ENCODE measurements around the gene C1QB.

Gene C1QB

DNA sequence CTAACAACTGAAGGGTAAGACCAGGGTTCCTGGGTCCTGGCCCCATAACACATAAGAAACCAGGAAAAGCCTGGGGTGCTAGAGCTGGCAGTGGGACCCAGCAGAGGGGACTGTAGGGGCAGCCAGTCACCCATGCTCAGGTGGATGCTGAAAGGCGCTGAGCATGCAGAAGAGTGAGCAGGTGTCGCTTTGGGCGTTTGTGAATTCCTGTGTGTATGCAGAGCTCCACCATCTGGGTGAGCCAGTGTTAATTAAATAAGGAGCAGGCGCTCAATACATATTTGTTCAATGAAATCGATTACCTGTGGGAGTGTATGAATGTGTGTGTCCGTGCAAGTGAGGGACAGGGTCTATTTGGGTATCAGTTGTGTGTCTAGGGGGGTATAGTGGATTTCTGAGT is 16.1 kb upstream of the C1QB start:
- no peaks in the 10 kb centered on the region for H3K27me3 ChIP-seq (ENCODE audit: control insufficient read depth, insufficient read depth, low read length)

DNA sequence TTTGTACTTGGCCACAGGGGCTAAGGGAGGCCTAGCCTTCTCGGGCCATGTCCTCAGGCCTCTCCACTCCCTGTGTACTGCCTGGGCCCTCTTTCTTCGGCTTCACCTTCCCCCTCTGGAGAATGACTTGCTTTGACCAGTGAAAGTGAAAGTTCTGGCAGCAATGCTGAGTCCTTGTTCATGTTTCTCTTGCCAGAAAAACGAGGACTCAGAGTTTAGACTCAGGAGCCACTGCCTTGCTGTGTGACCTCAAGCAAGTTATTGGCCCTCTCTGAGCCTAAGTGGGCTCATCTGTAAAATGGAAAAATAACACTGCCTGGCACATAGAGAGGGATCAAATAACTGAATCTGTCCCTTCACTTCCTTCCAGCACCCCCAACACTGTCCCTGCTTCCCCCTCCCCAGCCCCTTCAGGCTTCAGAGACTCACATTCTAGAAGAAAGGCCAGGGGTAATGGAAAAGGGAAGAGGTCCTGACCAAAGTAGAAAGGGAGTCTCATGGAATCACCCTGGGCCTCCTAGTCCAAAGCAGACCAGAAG is 15.1 kb upstream of the C1QB start:
- no peaks in the 10 kb centered on the region for H3K9me3 ChIP-seq (ENCODE audit: control insufficient read depth, insufficient read depth, low read length)
- H3K9ac ChIP-seq (ENCODE audit: low read depth, low read length), result no peak overlapping the region
- peaks cover 6% of the 10 kb centered on the region for H3K4me1 ChIP-seq (ENCODE audit: control insufficient read depth, insufficient read depth, low read length)
- no peaks in the 10 kb centered on the region for H3K27me3 ChIP-seq (ENCODE audit: control insufficient read depth, insufficient read depth, low read length)
- no peak overlapping the region for H3K4me3 ChIP-seq (ENCODE audit: low read depth, low read length)
- H3K36me3 ChIP-seq (ENCODE audit: control insufficient read depth, insufficient read depth, low read length), result no peaks in the 10 kb centered on the region

More for the DNA sequence above, 16.1 kb upstream of the C1QB start:
- no peaks in the 10 kb centered on the region for H3K36me3 ChIP-seq (ENCODE audit: control insufficient read depth, insufficient read depth, low read length)
- H3K9me3 ChIP-seq (ENCODE audit: control insufficient read depth, insufficient read depth, low read length), result no peaks in the 10 kb centered on the region
- no peak overlapping the region for H3K9ac ChIP-seq (ENCODE audit: low read depth, low read length)
- peaks cover 6% of the 10 kb centered on the region for H3K4me1 ChIP-seq (ENCODE audit: control insufficient read depth, insufficient read depth, low read length)
- no peak overlapping the region for H3K4me3 ChIP-seq (ENCODE audit: low read depth, low read length)

DNA sequence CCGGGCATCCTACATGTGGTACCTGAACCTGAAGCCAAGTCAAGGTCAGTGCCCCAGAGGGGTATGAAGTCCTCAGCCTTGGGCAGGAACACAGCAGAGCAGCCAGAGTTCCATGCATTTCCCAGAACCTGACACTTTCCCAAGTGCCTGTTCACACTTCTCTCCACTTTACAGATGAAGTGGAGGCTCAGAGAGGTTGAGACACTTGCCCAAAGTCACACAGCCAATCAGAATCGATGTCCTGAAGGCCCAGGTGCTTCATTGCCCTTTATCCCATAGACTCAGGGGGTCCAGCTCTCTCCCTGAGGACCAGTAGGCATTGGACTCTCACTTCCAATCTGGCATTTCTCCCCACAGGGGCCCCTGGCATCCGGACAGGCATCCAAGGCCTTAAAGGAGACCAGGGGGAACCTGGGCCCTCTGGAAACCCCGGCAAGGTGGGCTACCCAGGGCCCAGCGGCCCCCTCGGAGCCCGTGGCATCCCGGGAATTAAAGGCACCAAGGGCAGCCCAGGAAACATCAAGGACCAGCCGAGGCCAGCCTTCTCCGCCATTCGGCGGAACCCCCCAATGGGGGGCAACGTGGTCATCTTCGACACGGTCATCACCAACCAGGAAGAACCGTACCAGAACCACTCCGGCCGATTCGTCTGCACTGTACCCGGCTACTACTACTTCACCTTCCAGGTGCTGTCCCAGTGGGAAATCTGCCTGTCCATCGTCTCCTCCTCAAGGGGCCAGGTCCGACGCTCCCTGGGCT is 14.4 kb upstream of the C1QB start:
- H3K27me3 ChIP-seq (ENCODE audit: control insufficient read depth, insufficient read depth, low read length), result no peaks in the 10 kb centered on the region
- no peak overlapping the region for H3K9ac ChIP-seq (ENCODE audit: low read depth, low read length)
- H3K36me3 ChIP-seq (ENCODE audit: control insufficient read depth, insufficient read depth, low read length), result no peaks in the 10 kb centered on the region
- H3K4me1 ChIP-seq (ENCODE audit: control insufficient read depth, insufficient read depth, low read length), result peaks cover 6% of the 10 kb centered on the region
- no peak overlapping the region for H3K4me3 ChIP-seq (ENCODE audit: low read depth, low read length)
- H3K9me3 ChIP-seq (ENCODE audit: control insufficient read depth, insufficient read depth, low read length), result no peaks in the 10 kb centered on the region

DNA sequence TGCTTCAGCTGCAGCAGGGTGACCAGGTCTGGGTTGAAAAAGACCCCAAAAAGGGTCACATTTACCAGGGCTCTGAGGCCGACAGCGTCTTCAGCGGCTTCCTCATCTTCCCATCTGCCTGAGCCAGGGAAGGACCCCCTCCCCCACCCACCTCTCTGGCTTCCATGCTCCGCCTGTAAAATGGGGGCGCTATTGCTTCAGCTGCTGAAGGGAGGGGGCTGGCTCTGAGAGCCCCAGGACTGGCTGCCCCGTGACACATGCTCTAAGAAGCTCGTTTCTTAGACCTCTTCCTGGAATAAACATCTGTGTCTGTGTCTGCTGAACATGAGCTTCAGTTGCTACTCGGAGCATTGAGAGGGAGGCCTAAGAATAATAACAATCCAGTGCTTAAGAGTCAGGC is 13.8 kb upstream of the C1QB start:
- Histone ChIP-seq H3K4me3 (ENCODE audit: low read depth, low read length) (no peak overlapping the region), H3K9ac (ENCODE audit: low read depth, low read length) (no peak overlapping the region), H3K27me3 (ENCODE audit: control insufficient read depth, insufficient read depth, low read length) (no peaks in the 10 kb centered on the region), H3K9me3 (ENCODE audit: control insufficient read depth, insufficient read depth, low read length) (no peaks in the 10 kb centered on the region), H3K36me3 (ENCODE audit: control insufficient read depth, insufficient read depth, low read length) (no peaks in the 10 kb centered on the region), H3K4me1 (ENCODE audit: control insufficient read depth, insufficient read depth, low read length) (peaks cover 6% of the 10 kb centered on the region)

DNA sequence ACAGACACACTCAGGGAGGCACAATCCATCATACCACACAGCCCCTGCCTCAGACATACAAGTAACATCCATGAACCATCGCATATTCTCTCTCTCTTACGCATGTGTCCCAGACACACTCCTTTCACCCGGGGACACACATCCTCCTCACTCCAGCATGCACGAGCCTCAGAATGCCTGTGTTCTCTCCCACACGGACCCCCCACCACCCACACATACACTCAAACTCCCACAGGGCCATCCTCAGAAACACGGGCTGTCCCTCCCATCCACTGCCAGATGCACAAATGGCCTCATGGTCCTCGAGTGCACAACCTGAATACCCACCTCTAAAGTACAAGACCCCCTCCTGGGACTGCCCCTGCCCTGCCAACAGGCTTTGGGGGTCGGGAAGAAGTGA is 11.8 kb upstream of the C1QB start:
- Histone ChIP-seq H3K4me3 (ENCODE audit: low read depth, low read length) (no peak overlapping the region), H3K9ac (ENCODE audit: low read depth, low read length) (no peak overlapping the region), H3K27me3 (ENCODE audit: control insufficient read depth, insufficient read depth, low read length) (no peaks in the 10 kb centered on the region), H3K9me3 (ENCODE audit: control insufficient read depth, insufficient read depth, low read length) (no peaks in the 10 kb centered on the region), H3K4me1 (ENCODE audit: control insufficient read depth, insufficient read depth, low read length) (peaks cover 6% of the 10 kb centered on the region), H3K36me3 (ENCODE audit: control insufficient read depth, insufficient read depth, low read length) (no peaks in the 10 kb centered on the region)

DNA sequence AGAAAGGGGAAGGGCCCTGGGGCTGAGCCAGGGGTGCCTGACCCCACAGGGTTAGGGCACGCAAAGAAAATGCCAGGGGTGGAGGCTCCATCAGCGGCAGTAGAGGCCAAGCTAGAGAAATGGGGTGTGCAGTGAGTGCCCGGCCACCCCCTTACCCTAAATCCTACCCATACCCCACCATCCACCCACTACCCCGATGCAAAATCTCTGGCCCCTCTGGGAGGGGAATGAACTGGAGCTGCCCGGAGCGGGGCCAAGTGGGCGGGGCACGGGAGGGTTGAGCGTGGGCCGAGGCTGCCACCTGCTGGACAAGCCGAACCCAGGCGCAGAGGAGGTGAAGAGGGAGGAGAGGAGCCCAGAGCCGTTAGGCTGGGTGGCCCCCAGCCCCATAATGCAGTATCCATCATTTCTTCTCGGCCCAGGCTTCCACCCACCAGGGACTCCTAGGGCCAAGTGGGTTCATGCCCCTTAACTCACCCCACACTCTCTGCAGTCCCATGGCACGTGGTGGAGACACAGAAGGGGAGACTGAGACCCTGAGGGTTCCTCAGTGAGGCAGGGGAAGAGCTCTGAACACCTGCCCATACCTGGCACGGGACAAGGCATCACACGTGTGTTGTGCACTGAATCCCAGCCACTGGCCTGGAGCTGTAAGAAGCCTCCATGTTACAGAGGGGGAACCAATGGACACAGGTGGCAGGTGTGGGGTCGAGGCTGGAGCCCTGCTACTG is 11.0 kb upstream of the C1QB start:
- no peak overlapping the region for H3K9ac ChIP-seq (ENCODE audit: low read depth, low read length)
- no peaks in the 10 kb centered on the region for H3K27me3 ChIP-seq (ENCODE audit: control insufficient read depth, insufficient read depth, low read length)
- no peaks in the 10 kb centered on the region for H3K9me3 ChIP-seq (ENCODE audit: control insufficient read depth, insufficient read depth, low read length)
- no peaks in the 10 kb centered on the region for H3K36me3 ChIP-seq (ENCODE audit: control insufficient read depth, insufficient read depth, low read length)
- H3K4me1 ChIP-seq (ENCODE audit: control insufficient read depth, insufficient read depth, low read length), result peaks cover 6% of the 10 kb centered on the region
- H3K4me3 ChIP-seq (ENCODE audit: low read depth, low read length), result no peak overlapping the region

DNA sequence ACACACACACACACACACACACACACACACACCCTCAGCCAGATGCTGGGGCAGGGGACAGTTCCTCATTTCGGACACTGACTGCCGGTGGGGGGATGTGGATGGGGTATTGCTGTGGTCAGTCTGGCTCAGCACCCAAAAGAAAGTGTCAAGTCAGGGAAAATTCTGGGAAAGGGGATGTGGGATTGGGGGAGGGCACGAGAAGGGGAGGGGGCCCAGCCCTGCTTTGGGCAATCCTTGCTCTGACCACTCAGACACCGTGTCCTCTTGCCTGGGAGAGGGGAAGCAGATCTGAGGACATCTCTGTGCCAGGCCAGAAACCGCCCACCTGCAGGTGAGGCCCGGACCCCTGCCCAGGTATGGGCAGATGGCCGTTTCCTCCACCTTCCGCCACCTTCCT is 9.7 kb upstream of the C1QB start, which contains the start of gene C1QC:
Gene C1QC (plus strand): TSS at position 253 of the 400 bp plus-strand sequence. CDS start 391 bp downstream, outside the sequence.
- no peaks in the 10 kb centered on the region for H3K27me3 ChIP-seq (ENCODE audit: control insufficient read depth, insufficient read depth, low read length)
- H3K36me3 ChIP-seq (ENCODE audit: control insufficient read depth, insufficient read depth, low read length), result no peaks in the 10 kb centered on the region
- H3K4me1 ChIP-seq (ENCODE audit: control insufficient read depth, insufficient read depth, low read length), result peaks cover 6% of the 10 kb centered on the region
- no peaks in the 10 kb centered on the region for H3K9me3 ChIP-seq (ENCODE audit: control insufficient read depth, insufficient read depth, low read length)
- H3K4me3 ChIP-seq (ENCODE audit: low read depth, low read length), result no peak within 1 kb of the TSS
- H3K9ac ChIP-seq (ENCODE audit: low read depth, low read length), result no peak within 1 kb of the TSS

DNA sequence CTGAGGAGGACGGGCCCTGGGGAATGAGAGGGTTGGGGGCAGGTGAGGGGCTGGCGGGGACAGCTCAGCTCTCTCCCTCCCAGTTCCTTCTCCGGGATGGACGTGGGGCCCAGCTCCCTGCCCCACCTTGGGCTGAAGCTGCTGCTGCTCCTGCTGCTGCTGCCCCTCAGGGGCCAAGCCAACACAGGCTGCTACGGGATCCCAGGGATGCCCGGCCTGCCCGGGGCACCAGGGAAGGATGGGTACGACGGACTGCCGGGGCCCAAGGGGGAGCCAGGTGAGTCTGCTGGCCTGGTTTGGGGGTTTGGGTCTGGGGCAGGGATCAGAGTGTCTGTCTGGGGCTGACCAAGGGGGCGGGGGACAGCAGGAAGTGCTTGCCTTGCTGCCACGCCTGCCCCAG is 9.1 kb upstream of the C1QB start:
- Histone ChIP-seq H3K36me3 (ENCODE audit: control insufficient read depth, insufficient read depth, low read length) (no peaks in the 10 kb centered on the region), H3K9me3 (ENCODE audit: control insufficient read depth, insufficient read depth, low read length) (no peaks in the 10 kb centered on the region)

DNA sequence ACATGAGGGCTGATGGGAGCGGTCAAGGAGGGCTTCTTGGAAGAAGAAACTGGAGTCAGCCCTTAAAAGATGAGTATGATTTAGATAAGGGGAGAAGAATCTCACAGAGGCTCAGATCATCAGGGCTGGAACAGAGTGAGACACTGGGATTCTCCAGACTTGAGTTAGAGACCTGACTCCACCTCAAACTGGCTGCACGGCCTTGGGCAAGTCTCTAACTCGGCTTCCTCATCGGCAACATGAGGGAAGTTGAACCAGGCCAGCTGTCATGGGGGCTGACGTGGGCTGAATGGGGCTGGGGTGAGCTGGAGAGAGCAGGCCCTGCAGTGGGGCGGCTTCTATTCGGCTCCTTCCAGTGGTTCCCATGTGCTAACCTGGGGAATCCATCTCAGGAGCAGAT is 7.1 kb upstream of the C1QB start:
- H3K27me3 ChIP-seq (ENCODE audit: control insufficient read depth, insufficient read depth, low read length), result no peaks in the 10 kb centered on the region
- H3K36me3 ChIP-seq (ENCODE audit: control insufficient read depth, insufficient read depth, low read length), result no peaks in the 10 kb centered on the region
- H3K9ac ChIP-seq (ENCODE audit: low read depth, low read length), result no peak overlapping the region
- no peak overlapping the region for H3K4me3 ChIP-seq (ENCODE audit: low read depth, low read length)
- no peaks in the 10 kb centered on the region for H3K4me1 ChIP-seq (ENCODE audit: control insufficient read depth, insufficient read depth, low read length)
- no peaks in the 10 kb centered on the region for H3K9me3 ChIP-seq (ENCODE audit: control insufficient read depth, insufficient read depth, low read length)

More for the DNA sequence above, 9.1 kb upstream of the C1QB start:
- Histone ChIP-seq H3K4me1 (ENCODE audit: control insufficient read depth, insufficient read depth, low read length) (peaks cover 5% of the 10 kb centered on the region), H3K27me3 (ENCODE audit: control insufficient read depth, insufficient read depth, low read length) (no peaks in the 10 kb centered on the region), H3K4me3 (ENCODE audit: low read depth, low read length) (no peak overlapping the region), H3K9ac (ENCODE audit: low read depth, low read length) (no peak overlapping the region)

DNA sequence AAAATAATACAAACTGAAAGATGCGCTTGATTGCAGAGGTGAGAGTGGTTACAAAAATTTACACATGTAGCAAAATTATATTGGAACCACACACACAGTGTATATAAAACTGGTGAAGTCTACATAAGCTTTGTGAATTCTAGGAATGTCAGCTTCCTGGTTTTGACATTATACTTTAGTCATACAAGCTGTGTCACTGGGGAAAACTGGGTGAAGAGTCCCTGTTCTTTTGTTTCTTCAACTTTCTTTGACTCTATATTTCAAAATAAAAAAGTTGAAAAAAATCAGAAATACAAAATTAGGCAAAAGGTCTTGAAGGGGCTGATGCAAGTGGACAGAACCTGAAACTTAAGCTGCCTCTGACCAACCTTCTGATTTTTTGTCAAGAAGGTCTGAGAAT is 6.7 kb upstream of the C1QB start:
- Histone ChIP-seq H3K36me3 (ENCODE audit: control insufficient read depth, insufficient read depth, low read length) (no peaks in the 10 kb centered on the region), H3K9me3 (ENCODE audit: control insufficient read depth, insufficient read depth, low read length) (no peaks in the 10 kb centered on the region), H3K4me1 (ENCODE audit: control insufficient read depth, insufficient read depth, low read length) (no peaks in the 10 kb centered on the region), H3K9ac (ENCODE audit: low read depth, low read length) (no peak overlapping the region), H3K4me3 (ENCODE audit: low read depth, low read length) (no peak overlapping the region), H3K27me3 (ENCODE audit: control insufficient read depth, insufficient read depth, low read length) (no peaks in the 10 kb centered on the region)

DNA sequence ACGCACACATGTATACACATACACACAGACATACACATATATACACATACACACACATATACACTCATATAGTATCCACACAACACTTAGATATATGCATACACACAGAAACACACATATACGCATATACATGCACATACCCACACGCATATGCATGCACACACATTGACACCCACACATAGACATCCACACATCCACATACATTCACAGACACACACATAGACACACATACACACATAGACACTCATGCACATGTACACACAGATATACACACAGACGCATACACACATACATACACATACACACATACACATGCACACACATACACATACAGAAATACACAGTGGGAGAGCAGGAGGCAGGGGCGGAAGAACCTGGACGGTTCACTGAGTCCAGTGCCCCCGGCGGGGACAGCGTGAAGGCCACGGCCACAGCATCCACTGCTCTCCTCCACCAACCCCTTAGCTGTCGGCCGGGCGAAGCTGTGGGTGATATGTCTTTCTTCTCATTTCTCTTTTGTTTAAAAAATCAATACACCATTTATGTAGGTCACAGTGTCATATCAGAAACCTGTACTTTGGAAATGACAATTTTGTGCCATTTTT is 2.8 kb upstream of the C1QB start:
- no peak overlapping the region for H3K9ac ChIP-seq (ENCODE audit: low read depth, low read length)
- no peaks in the 10 kb centered on the region for H3K27me3 ChIP-seq (ENCODE audit: control insufficient read depth, insufficient read depth, low read length)
- no peaks in the 10 kb centered on the region for H3K4me1 ChIP-seq (ENCODE audit: control insufficient read depth, insufficient read depth, low read length)
- no peak overlapping the region for H3K4me3 ChIP-seq (ENCODE audit: low read depth, low read length)
- no peaks in the 10 kb centered on the region for H3K9me3 ChIP-seq (ENCODE audit: control insufficient read depth, insufficient read depth, low read length)
- no peaks in the 10 kb centered on the region for H3K36me3 ChIP-seq (ENCODE audit: control insufficient read depth, insufficient read depth, low read length)
